ENCODE results near the gene DIAPH3.

The DIAPH3 gene

DNA sequence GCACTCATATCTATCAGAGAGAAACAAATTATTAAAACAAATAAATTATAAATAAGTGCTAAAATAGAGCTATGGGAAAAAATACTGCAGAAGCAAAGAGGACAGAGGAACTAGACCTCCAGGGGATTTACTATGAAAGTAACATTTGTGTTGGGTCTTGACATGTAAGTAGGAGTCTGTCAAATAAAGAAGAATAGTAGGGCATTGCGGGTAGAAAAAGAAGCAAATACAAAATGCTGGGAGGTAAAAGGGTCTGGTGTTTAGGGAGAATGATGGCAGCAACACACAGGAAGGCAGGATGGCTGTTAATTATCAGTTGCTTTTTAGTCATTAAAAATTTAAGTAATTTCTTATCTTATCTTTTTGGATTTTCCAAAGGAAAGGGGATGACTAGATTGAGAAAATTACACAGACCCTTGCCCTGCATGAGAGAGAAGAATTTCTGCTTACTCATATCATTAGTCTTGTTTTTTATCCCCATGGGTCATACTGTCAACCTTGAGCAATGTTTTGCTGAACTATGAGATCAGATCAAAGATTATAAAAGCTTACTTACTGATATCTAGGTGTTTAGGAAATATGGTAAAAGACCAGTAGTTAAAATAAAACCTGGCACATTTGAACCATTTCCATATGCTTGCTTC is 472.7 kb downstream of the DIAPH3 start:
- H3K79me2 ChIP-seq (ENCODE audit: low read length): no peaks in the 10 kb centered on the region

DNA sequence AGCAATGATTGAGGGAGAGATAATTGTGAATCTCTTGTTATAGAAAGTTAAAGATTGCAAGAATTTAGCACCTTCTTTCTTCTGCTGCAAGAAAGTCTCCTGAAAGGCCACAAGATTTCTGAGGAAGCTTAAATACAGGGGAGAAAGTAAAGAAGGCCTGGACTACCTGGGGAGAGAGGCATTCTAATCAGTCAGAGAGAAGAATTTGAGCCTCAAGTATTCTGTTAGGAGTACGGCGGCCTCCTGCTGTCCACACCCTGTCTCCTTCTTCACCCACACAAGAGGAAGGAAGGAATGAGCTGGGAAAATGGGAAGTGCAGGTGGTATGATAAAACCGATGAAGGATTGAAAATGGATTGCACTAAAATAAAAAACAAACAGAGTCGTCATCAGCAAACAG is 474.7 kb downstream of the DIAPH3 start:
- H3K4me3 ChIP-seq (ENCODE audit: low read length): no peak overlapping the region
- no peak overlapping the region for H3K4me2 ChIP-seq (ENCODE audit: low read length)
- H3K4me1 ChIP-seq (ENCODE audit: low read length): peaks cover 10% of the 10 kb centered on the region
- no peaks in the 10 kb centered on the region for H4K20me1 ChIP-seq (ENCODE audit: insufficient read depth, low read length)
- H3K27me3 ChIP-seq (ENCODE audit: low read depth, low read length): no peaks in the 10 kb centered on the region
- H3K9ac ChIP-seq (ENCODE audit: low read length): no peak overlapping the region
- no peaks in the 10 kb centered on the region for H3K36me3 ChIP-seq (replicated peaks; ENCODE audit: low read depth, low read length)
- no peaks in the 10 kb centered on the region for H3K79me2 ChIP-seq (ENCODE audit: low read length)
- H3K9me3 ChIP-seq (ENCODE audit: insufficient read depth, low read length): no peaks in the 10 kb centered on the region
- no peak overlapping the region for H2AFZ ChIP-seq (ENCODE audit: low read depth, low read length)
- TF ChIP-seq, protein P1, sequence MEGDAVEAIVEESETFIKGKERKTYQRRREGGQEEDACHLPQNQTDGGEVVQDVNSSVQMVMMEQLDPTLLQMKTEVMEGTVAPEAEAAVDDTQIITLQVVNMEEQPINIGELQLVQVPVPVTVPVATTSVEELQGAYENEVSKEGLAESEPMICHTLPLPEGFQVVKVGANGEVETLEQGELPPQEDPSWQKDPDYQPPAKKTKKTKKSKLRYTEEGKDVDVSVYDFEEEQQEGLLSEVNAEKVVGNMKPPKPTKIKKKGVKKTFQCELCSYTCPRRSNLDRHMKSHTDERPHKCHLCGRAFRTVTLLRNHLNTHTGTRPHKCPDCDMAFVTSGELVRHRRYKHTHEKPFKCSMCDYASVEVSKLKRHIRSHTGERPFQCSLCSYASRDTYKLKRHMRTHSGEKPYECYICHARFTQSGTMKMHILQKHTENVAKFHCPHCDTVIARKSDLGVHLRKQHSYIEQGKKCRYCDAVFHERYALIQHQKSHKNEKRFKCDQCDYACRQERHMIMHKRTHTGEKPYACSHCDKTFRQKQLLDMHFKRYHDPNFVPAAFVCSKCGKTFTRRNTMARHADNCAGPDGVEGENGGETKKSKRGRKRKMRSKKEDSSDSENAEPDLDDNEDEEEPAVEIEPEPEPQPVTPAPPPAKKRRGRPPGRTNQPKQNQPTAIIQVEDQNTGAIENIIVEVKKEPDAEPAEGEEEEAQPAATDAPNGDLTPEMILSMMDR (IDR thresholded peaks at IDR 0.05; ENCODE audit: low read depth, low read length): no peak
- no peak for TF ChIP-seq EZH2phosphoT487 (IDR thresholded peaks at IDR 0.05; ENCODE audit: low read depth)
- H3K27ac ChIP-seq (ENCODE audit: low read length): no peak overlapping the region

More for the DNA sequence above, 472.7 kb downstream of the DIAPH3 start:
- Histone ChIP-seq H3K36me3 (replicated peaks; ENCODE audit: low read depth, low read length) (no peaks in the 10 kb centered on the region), H3K27ac (ENCODE audit: low read length) (no peak overlapping the region), H3K9ac (ENCODE audit: low read length) (no peak overlapping the region), H4K20me1 (ENCODE audit: insufficient read depth, low read length) (no peaks in the 10 kb centered on the region), H3K4me2 (ENCODE audit: low read length) (no peak overlapping the region), H3K4me1 (ENCODE audit: low read length) (peaks cover 10% of the 10 kb centered on the region), H3K27me3 (ENCODE audit: low read depth, low read length) (no peaks in the 10 kb centered on the region), H3K9me3 (ENCODE audit: insufficient read depth, low read length) (no peaks in the 10 kb centered on the region), H3K4me3 (ENCODE audit: low read length) (no peak overlapping the region), H2AFZ (ENCODE audit: low read depth, low read length) (no peak overlapping the region)
- TF ChIP-seq, protein P1 (IDR thresholded peaks at IDR 0.05; ENCODE audit: low read depth, low read length): no peak

DNA sequence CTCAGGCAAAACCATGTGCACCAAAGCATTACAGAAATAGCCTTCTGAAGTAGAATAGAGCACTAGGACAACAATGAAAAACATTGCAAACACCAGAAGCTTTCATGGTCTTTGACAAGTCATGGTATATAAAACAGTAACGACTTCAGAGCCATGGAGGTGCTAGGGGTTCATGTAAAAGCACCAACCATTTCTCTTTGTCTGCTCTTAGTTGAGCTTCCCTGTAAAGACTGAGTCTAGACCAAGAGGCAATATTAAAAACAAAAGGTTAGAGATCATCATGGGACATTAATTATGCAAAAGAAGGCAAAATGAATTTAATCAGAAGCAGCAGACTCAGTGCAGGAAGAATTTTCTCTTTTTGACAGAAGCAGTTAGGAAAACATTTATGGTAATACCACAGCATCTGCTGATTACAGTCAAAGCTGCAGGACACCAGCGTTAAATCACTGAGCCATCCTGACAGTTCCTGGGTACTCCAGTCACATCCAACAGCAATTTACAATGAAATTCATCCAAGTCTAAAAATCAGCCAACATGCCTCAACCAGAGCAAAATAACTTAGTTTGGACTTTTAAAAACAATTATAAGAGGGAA is 476.8 kb downstream of the DIAPH3 start:
- Histone ChIP-seq H3K9ac (ENCODE audit: low read length) (no peak overlapping the region), H4K20me1 (ENCODE audit: insufficient read depth, low read length) (no peaks in the 10 kb centered on the region), H3K9me3 (ENCODE audit: insufficient read depth, low read length) (no peaks in the 10 kb centered on the region), H3K4me1 (ENCODE audit: low read length) (peaks cover 10% of the 10 kb centered on the region), H3K27me3 (ENCODE audit: low read depth, low read length) (no peaks in the 10 kb centered on the region), H3K79me2 (ENCODE audit: low read length) (no peaks in the 10 kb centered on the region), H3K36me3 (replicated peaks; ENCODE audit: low read depth, low read length) (no peaks in the 10 kb centered on the region), H3K27ac (ENCODE audit: low read length) (no peak overlapping the region), H3K4me3 (ENCODE audit: low read length) (no peak overlapping the region), H3K4me2 (ENCODE audit: low read length) (no peak overlapping the region), H2AFZ (ENCODE audit: low read depth, low read length) (no peak overlapping the region)
- TF ChIP-seq EZH2phosphoT487 (IDR thresholded peaks at IDR 0.05; ENCODE audit: low read depth): no peak
- TF ChIP-seq, protein P1 (IDR thresholded peaks at IDR 0.05; ENCODE audit: low read depth, low read length): no peak

DNA sequence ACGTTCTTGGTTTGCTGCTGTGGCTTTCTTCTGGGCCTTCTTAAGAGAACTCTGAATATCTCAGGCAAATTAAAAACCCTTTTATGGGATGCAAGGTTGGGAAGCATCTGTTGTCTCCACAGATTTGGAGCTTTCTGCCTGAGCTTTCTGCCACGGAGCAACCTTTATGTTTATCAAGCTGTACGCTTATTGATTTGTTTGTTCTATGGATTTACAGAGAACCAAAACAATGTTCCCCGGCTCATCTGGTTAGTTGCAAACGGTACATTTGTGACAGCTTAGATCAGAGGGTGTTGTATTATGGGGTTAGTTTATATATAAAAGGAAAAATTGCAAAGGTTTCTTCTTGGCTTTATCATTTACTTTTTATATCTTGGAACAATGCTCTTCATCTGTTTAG is 479.6 kb downstream of the DIAPH3 start:
- no peak overlapping the region for H3K4me3 ChIP-seq (ENCODE audit: low read length)
- no peaks in the 10 kb centered on the region for H4K20me1 ChIP-seq (ENCODE audit: insufficient read depth, low read length)
- no peak overlapping the region for H3K9ac ChIP-seq (ENCODE audit: low read length)
- H3K79me2 ChIP-seq (ENCODE audit: low read length): no peaks in the 10 kb centered on the region
- no peaks in the 10 kb centered on the region for H3K36me3 ChIP-seq (replicated peaks; ENCODE audit: low read depth, low read length)
- TF ChIP-seq, protein P1 (IDR thresholded peaks at IDR 0.05; ENCODE audit: low read depth, low read length): no peak
- TF ChIP-seq EZH2phosphoT487 (IDR thresholded peaks at IDR 0.05; ENCODE audit: low read depth): no peak
- no peaks in the 10 kb centered on the region for H3K9me3 ChIP-seq (ENCODE audit: insufficient read depth, low read length)
- no peaks in the 10 kb centered on the region for H3K27me3 ChIP-seq (ENCODE audit: low read depth, low read length)
- H3K4me2 ChIP-seq (ENCODE audit: low read length): no peak overlapping the region
- no peak overlapping the region for H3K27ac ChIP-seq (ENCODE audit: low read length)
- H2AFZ ChIP-seq (ENCODE audit: low read depth, low read length): no peak overlapping the region
- no peaks in the 10 kb centered on the region for H3K4me1 ChIP-seq (ENCODE audit: low read length)

Data from OCI-LY3 (cell line).